EH (cell line): Measurements from ENCODE around the gene FANCL.
"Not testable (repeated sequence)": the region's sequence is repeated elsewhere in the genome, so short reads cannot be mapped to it uniquely, and the experiment has no call there.

ENCODE experiments used
- DNase-seq: peaks from one replicate; pipeline ENCODE4 v3.0.0-alpha.2; 2015; ENCODE audit warnings: low read depth

Gene FANCL

DNA sequence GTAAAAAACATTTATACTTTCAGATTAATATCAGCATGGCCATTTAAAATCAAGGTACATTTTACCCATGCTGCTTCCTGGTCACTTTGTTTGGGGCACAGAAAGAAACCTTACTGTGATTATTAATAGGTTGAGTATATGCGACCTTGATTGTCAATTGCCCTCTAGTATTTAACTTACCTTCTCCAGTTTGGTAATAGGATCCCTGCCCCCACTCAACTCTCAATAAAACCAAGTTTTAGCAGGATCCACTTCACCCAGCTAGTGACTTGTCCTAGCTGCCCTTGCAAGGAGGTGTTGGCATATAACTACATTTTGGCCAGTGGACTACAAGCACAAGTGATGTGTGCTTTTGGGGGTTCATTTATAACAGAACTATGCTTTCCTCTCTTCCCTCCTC lies 34.3 kb downstream of the FANCL start:
- no peak for DNase-seq

DNA sequence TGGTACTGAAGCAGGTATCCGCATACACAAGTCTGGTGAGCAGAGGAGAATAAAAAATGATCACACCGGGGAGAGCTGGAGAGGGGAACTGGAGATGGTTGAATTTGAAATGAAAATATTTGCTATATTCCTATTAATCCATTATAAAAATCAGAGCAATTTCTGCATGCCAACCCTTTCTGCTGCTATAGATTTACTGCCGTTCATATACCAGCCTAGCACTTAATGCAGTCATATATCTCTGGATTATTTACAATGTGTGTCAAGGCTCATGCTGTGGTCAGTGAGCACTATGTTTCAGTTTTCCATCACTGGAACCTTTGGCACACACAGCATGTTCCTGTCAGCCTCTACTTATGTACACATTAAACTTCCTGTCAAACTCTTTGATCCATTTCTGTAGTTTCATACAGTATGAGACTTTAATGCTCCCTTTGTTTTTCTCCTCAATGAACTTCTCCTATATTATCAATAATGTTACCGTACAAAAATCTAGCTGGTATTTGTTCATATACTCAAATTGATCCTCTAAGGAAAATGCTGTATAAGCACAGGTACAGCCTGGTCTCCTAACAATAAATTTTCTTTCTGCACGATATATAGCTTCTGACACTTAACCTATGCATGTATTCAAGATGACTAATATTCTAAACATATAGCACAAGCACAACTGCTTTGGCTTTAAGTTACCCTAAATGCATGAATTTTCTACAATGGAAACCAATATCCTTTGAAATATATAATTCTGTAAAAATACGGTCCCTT lies 36.7 kb downstream of the FANCL start:
- no peak for DNase-seq

GRCh38 chr2:58203018-58203417 lies 38.1 kb downstream of the FANCL start:
- no peak for DNase-seq

GRCh38 chr2:58202404-58202803 lies 38.7 kb downstream of the FANCL start:
- no peak for DNase-seq

GRCh38 chr2:58197894-58198293 lies 43.2 kb downstream of the FANCL start:
- no peak for DNase-seq

GRCh38 chr2:58195662-58196061 lies 45.5 kb downstream of the FANCL start:
- peak; percentile 3 for DNase-seq

- peak; percentile 4 for DNase-seq
These were observed 46.7 kb downstream of the FANCL start for GRCh38 chr2:58194458-58194857.

DNA sequence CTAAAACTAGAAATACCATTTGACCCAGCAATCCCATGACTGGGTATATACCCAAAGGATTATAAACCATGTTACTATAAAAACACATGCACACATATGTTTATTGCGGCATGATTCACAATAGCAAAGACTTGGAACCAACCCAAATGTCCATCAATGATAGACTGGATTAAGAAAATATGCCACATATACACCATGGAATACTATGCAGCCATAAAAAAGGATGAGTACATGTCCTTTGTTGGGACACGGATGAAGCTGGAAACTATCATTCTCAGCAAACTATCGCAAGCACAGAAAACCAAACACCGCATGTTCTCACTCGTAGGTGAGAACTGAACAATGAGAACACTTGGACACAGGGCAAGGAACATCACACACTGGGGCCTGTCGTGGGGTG lies 54.1 kb downstream of the FANCL start:
- DNase-seq = not testable (repeated sequence)

- no peak for DNase-seq
These were observed 54.6 kb downstream of the FANCL start for GRCh38 chr2:58186501-58186900.

DNA sequence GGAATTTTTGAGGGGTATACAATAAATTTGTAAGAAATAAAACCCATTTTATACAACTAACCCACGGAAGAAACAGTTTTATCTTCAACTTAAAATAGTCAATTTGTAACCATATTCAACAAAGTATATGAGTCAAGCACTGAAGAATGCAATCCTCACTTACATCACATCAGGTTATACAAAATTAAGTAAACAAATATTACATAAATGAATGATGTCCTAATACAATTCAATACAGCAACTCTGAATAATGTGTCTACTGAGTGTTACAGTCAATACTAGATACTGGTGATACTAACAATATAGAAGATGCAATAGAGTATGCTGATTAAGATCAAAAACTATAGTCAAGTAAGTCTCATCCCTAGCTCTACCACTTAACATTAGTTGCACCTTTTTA lies 58.6 kb downstream of the FANCL start:
- no peak for DNase-seq

- no peak for DNase-seq
These were observed 60.5 kb downstream of the FANCL start for GRCh38 chr2:58180635-58181034.

DNA sequence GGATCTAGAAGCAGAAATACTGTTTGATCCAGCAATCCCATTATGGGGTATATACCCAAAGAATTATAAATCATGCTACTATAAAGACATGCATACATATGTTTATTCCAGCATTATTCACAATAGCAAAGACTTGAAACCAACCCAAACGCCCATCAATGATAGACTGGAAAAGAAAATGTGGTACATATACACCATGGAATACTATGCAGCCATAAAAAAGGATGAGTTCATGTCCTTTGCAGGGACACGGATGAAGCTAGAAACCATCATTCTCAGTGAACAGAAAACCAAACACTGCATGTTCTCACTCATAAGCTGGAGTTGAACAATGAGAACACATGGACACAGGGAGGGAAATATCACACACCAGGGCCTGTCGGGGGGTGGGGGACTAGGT lies 61.0 kb downstream of the FANCL start:
- DNase-seq = not testable (repeated sequence)

DNA sequence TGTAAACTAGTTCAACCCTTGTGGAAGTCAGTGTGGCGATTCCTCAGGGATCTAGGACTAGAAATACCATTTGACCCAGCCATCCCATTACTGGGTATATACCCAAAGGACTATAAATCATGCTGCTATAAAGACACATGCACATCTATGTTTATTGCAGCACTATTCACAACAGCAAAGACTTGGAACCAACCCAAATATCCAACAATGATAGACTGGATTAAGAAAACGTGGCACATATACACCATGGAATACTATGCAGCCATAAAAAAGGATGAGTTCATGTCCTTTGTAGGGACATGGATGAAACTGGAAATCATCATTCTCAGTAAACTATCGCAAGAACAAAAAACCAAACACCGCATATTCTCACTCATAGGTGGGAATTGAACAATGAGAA lies 63.9 kb downstream of the FANCL start:
- not testable (repeated sequence) for DNase-seq

DNA sequence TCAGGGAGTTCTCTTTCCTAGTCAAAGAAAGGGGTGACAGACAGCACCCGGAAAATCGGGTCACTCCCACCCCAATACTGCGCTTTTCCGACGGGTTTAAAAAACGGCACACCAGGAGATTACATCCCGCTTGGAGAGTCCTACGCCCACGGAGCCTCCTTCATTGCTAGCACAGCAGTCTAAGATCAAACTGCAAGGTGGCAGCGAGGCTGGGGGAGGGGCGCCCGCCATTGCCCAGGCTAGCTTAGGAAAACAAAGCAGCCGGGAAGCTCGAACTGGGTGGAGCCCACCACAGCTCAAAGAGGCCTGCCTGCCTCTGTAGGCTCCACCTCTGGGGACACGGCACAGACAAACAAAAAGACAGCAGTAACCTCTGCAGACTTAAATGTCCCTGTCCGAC lies 69.3 kb downstream of the FANCL start:
- DNase-seq = not testable (repeated sequence)

- DNase-seq = not testable (repeated sequence)
These were observed 70.7 kb downstream of the FANCL start for GRCh38 chr2:58170334-58170933.

- not testable (repeated sequence) for DNase-seq
These were observed 71.3 kb downstream of the FANCL start for GRCh38 chr2:58169845-58170244.

- DNase-seq = not testable (repeated sequence)
These were observed 73.0 kb downstream of the FANCL start for GRCh38 chr2:58168130-58168529.

DNA sequence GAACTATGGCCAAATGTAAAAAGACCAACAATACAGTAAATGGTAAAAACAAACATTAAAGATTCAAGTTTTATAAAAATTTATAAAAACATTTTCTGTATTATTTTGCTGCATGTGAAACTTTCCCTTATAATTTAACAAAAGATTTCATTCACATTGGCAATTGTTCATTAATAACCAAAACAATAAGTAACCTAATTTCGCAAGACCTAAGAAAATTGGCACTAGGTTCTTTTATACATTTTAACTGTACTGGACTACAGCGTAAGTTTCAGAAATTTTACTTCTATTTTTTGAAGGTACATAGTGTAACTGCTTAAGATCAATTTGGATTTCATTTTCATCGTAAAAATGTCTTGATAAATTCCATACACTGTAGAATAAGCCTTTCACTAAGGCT lies 77.2 kb downstream of the FANCL start:
- DNase-seq = no peak

DNA sequence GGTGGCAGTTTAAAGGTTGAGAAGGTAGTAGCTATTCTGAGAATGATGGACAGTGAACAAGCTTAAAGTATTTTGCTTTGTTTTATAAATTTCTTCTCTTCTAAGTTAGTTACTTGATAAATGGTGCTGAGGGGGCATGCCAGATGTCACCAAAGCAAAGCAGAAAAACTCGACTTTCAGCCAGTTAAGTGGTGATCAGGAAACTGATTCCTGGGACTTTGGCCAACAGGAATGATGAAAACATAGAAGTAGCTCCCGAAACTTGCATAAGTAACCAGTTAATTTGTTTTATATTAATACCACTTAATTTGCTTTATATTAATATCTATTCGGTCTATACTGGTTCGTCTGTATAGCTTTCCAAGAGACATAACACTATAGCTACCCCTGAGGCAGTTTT lies 82.6 kb downstream of the FANCL start:
- no peak for DNase-seq

- no peak for DNase-seq
These were observed 83.4 kb downstream of the FANCL start for GRCh38 chr2:58157754-58158153.

GRCh38 chr2:58156780-58157179 lies 84.3 kb downstream of the FANCL start:
- DNase-seq = peak; percentile 85

- DNase-seq = no peak
These were observed 85.9 kb downstream of the FANCL start for GRCh38 chr2:58155160-58155778.

DNA sequence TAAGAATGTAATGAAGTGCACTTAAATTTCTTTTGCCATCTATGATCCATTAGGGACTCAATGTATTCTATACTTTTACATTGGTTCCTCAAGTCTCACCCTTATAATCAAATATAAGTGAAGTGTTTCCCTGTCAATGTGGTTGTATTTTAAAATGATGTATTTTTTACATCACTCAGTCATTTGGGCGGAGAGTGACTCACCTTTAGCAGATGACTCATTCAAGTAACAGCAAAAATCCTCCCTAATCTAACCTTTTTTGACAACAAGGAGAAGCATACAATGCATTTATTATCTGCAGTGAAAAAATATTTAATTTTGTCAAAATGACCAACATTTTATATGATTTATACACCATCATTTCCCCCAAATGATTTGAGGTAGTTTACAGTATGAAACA lies 94.4 kb downstream of the FANCL start:
- peak; percentile 35 for DNase-seq
